Activated CD4-positive, alpha-beta T cell treated with anti-CD3 and anti-CD28 coated beads for 36 hours (primary cell): ENCODE results near the gene CIDEA. TPM values are rescaled to one million over a fixed set of nuclear protein-coding genes. Genes with fewer than 3 reads are reported as not detected.
A peak's percentile ranks its signal among the peaks of the same experiment; 100 is the strongest.
"Not testable (repeated sequence)": the region's sequence is repeated elsewhere in the genome, so short reads cannot be mapped to it uniquely, and the experiment has no call there.

ENCODE experiments used
- ATAC-seq: fragments of 200-7000 bp; cut with Tn5 transposase; one replicate; pipeline ENCODE4 v1.10.0; 2021; ENCODE audit warnings: mild to moderate bottlenecking, moderate library complexity
- CTCF ChIA-PET: fragments of 350-600 bp; sonication (Branson Sonifier 250); formaldehyde crosslinking; loops from one replicate; lab custom pipeline; 2021; ENCODE audit warnings: antibody characterized with exemption; lab: Charles Lee
- POLR2A ChIA-PET: fragments of 350-600 bp; sonication (Branson Sonifier 250); formaldehyde crosslinking; loops from one replicate; lab custom pipeline; 2021; ENCODE audit warnings: antibody characterized with exemption, inconsistent platforms; lab: Charles Lee
- DNase-seq: peaks from one replicate; pipeline ENCODE4 v3.0.0-alpha.2; 2020
- H3K27ac Mint-ChIP-seq: one replicate; pipeline ENCODE4 v1.8.0; 2021; ENCODE audit warnings: mixed read lengths
- H3K27me3 Mint-ChIP-seq: one replicate; pipeline ENCODE4 v1.8.0; 2021; ENCODE audit warnings: mixed read lengths
- H3K36me3 Mint-ChIP-seq: one replicate; pipeline ENCODE4 v1.8.0; 2021; ENCODE audit warnings: low read depth, mixed read lengths
- H3K4me1 Mint-ChIP-seq: one replicate; pipeline ENCODE4 v1.8.0; 2021; ENCODE audit warnings: mixed read lengths
- H3K4me3 Mint-ChIP-seq: one replicate; pipeline ENCODE4 v1.8.0; 2021; ENCODE audit warnings: mild to moderate bottlenecking, moderate library complexity, mixed read lengths
- H3K9me3 Mint-ChIP-seq: one replicate; pipeline ENCODE4 v1.8.0; 2021; ENCODE audit warnings: low read depth, mixed read lengths
- intact Hi-C, 2 experiments: fragments of 100-400 bp; cut with DNase I in 1 of 2; cut with micrococcal nuclease in 1 of 2; formaldehyde crosslinking; loops; one replicate each; pipeline versions ENCODE4 v1.14.2 to v1.15.1; 2022 to 2024; cut with DNase I, micrococcal nuclease
- total RNA-seq, 2 experiments: library from RNA; stranded (reverse); gene quantifications; one replicate each; pipeline ENCODE4 v1.2.3, GENCODE V29; 2021

Gene CIDEA
- total RNA-seq, 2 experiments from 2014 or later = not detected

DNA sequence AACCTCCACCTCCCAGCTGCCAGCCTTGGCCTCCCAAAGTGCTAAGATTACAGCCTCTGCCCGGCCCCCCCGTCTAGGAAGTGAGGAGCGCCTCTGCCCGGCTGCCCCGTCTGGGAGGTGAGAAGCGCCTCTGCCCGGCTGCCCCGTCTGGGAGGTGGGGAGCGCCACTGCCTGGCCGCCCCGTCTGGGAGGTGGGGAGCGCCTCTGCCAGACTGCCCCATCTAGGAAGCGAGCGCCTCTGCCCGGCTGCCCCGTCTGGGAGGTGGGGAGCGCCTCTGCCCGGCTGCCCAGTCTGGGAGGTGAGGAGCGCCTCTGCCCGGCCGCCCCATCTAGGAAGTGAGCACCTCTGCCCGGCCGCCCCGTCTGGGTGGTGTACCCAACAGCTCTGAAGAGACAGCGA, 10.9 kb upstream of the CIDEA start:
- H3K9me3 Mint-ChIP-seq, CTCF ChIA-PET, DNase-seq, POLR2A ChIA-PET, H3K36me3 Mint-ChIP-seq, H3K27ac Mint-ChIP-seq, H3K4me3 Mint-ChIP-seq, intact Hi-C loops, H3K4me1 Mint-ChIP-seq, ATAC-seq: not testable (repeated sequence)
- H3K27me3 Mint-ChIP-seq = peaks cover 30% of the 10 kb centered on the region

DNA sequence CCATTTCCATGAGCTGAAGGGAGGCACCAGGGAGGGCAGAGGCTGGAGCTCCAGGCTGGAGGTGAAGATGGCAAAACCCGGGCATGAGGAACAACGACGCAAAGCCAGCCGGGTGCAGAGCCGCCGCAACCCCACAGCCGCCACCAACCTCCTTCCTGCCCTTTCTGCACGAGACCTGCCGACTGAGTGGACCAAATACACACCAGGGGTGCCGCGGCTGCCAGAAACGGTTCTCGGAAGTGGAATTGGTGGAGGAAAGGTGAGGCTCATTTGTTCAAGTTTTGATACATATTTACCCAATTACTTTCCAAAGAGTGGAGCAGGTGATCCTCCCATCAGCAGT, 8.4 kb upstream of the CIDEA start:
- H3K4me1 Mint-ChIP-seq = no peaks in the 10 kb centered on the region
- CTCF ChIA-PET = interaction anchor here (1.3 kb wide), 2 partner anchors 9 to 26 kb away, joined by 4 read pairs; no protein-coding TSS in a partner anchor
- POLR2A ChIA-PET = no interaction called here
- no peak overlapping the region for H3K27ac Mint-ChIP-seq
- intact Hi-C loops = no loop called here
- H3K9me3 Mint-ChIP-seq = no peaks in the 10 kb centered on the region
- H3K4me3 Mint-ChIP-seq = no peak overlapping the region
- no peaks in the 10 kb centered on the region for H3K36me3 Mint-ChIP-seq
- peaks cover 28% of the 10 kb centered on the region for H3K27me3 Mint-ChIP-seq
- ATAC-seq (no peak), DNase-seq (no peak)

DNA sequence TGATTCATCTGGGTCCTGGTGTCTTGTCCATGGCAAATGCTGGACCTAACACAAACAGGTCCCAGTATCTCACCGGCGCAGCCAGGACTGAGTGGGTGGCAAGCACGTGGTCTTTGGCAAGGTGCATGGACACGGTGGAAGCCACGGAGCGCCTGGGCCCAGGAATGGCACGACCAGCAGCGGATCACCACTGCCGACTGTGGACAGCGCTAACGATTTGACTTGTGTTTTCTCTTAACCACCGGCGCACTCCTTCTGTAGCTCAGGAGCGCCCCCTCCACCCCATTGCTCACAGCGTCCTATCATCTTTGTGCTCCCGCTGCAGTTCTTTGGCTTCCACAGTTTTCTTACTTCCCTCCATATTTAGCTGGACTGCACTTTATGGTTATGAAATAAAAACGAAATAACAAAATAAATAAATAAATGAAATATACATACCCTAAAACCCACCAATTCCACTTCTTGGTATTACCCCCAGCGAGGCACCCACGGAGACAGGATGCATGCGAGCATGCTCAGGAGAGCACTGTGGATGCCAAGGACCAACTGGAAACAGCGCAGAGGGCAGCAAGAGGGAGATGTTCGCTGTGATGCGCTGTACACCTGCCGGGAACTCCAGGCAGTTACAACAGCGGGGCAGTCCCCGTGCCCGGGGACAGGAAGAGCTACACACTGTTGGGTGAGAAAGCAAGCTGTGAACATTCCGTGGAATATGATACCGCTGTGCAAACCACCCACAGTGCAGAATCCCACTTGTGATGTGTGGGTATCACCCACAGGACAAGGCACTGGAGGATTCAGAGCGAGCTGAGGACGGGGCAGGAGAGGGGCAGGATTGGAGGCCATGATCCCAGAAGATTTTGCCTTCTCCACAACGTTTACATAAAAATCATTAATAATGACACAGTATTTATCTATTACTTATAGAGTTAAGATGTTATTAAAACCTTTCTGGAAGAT, 7.0 kb upstream of the CIDEA start:
- Mint-ChIP-seq H3K9me3 (no peaks in the 10 kb centered on the region), H3K36me3 (no peaks in the 10 kb centered on the region), H3K27me3 (peaks cover 31% of the 10 kb centered on the region), H3K4me3 (no peak overlapping the region), H3K4me1 (no peaks in the 10 kb centered on the region), H3K27ac (no peak overlapping the region)
- intact Hi-C loops = no loop called here
- POLR2A ChIA-PET = no interaction called here
- ATAC-seq = no peak
- CTCF ChIA-PET = interaction anchor here (1.3 to 1.6 kb wide), 2 partner anchors 11 to 25 kb away, joined by 4 read pairs; no protein-coding TSS in a partner anchor
- DNase-seq = peak; percentile 34

DNA sequence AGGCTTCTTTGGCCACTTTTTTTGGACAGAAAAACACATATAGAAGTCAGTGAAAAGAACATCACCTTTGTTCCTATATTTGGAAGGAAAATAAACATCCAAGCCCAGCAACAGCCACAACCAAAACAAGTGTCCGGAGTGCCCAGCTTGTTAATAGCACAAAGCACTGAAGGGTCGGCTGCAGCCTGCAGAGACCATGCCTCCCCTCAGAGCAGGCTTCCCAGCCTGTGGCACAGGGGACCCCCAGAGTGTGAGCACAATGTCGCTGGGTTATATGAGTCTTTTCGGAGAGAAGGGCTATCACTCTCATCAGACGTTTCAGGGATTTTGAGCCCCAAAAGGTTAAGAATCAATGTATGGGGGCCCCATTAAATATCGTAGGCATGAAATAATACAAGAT, 6.2 kb upstream of the CIDEA start:
- no peak overlapping the region for H3K4me3 Mint-ChIP-seq
- CTCF ChIA-PET = interaction anchor here (1.6 kb wide), 1 partner anchor 24 kb away, joined by 4 read pairs; no protein-coding TSS in a partner anchor

DNA sequence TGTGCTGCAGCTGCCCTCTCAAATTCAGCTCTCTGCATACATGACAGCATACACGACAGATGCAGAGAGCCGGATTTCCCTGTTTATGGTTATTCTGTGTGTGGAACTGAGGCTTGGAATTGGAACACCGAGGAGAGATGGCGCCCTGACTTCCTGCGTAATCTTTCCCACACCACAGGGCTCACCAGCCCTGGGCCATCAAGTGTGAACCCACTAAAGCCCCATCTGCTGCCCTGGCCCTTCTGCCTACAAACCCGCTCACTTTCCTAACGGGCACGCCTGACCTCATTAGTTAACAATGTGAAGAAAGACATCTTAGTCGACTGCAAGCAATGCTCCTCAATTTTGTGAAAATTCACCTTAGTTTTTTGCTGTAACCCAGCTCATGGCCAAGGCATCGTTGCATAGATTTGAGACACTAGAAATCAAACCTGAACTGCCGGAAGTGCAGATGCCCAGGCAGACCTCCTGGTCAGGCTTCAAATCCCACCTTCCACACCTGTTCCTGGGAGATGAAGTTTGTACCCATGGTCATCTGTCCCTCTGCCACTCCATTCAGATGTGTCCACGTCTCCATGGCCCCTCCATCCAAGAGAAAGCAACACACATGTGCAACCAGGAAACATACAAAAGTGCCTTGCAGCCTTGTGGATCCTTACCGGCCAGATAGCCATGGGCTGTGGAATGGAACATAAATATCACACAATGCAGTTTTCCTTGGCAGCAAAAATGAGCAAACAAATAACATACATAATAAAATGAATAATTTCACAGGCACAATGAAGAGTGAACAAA, 5.0 kb upstream of the CIDEA start:
- H3K4me1 Mint-ChIP-seq = no peaks in the 10 kb centered on the region
- DNase-seq = no peak
- H3K27me3 Mint-ChIP-seq = peaks cover 38% of the 10 kb centered on the region
- ChIA-PET POLR2A (no interaction called here), CTCF (no interaction called here)
- no peak overlapping the region for H3K4me3 Mint-ChIP-seq
- H3K9me3 Mint-ChIP-seq = no peaks in the 10 kb centered on the region
- ATAC-seq = no peak
- intact Hi-C loops = no loop called here
- H3K27ac Mint-ChIP-seq = no peak overlapping the region
- H3K36me3 Mint-ChIP-seq = no peaks in the 10 kb centered on the region

More for the DNA sequence above, 6.2 kb upstream of the CIDEA start:
- H3K27me3 Mint-ChIP-seq = peaks cover 33% of the 10 kb centered on the region
- no peak for DNase-seq
- no peak overlapping the region for H3K27ac Mint-ChIP-seq
- no peaks in the 10 kb centered on the region for H3K4me1 Mint-ChIP-seq
- POLR2A ChIA-PET = no interaction called here
- H3K9me3 Mint-ChIP-seq = no peaks in the 10 kb centered on the region
- no peak for ATAC-seq
- no peaks in the 10 kb centered on the region for H3K36me3 Mint-ChIP-seq
- intact Hi-C loops = no loop called here

DNA sequence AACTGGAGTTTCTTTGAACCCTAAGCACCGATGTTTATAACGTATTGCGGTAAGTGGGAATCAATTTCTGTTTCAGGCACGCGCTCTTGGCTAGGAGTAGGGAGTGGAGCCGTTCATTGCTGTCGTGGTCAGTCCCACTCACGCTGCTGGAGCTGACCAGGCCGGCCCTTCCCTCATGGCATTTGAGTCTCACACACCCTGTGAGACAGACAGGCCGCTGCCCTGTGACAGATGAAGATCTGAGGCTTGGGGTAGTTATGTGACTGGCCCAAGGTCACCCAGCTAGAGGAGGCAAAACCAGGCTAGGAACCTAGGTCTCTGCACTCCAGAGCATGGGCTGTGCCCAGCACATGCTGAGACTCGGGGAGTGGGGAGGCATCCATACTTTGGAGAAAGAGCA, 2.9 kb upstream of the CIDEA start:
- H3K4me3 Mint-ChIP-seq = no peak overlapping the region
- CTCF ChIA-PET = interaction anchor here (0.9 kb wide), 1 partner anchor 39 kb away, joined by 3 read pairs; no protein-coding TSS in a partner anchor
- no peak for DNase-seq
- H3K27me3 Mint-ChIP-seq = peaks cover 57% of the 10 kb centered on the region
- ATAC-seq = no peak
- no peaks in the 10 kb centered on the region for H3K9me3 Mint-ChIP-seq
- no peak overlapping the region for H3K27ac Mint-ChIP-seq
- intact Hi-C loops = no loop called here
- POLR2A ChIA-PET = no interaction called here
- H3K36me3 Mint-ChIP-seq = no peaks in the 10 kb centered on the region
- no peaks in the 10 kb centered on the region for H3K4me1 Mint-ChIP-seq

DNA sequence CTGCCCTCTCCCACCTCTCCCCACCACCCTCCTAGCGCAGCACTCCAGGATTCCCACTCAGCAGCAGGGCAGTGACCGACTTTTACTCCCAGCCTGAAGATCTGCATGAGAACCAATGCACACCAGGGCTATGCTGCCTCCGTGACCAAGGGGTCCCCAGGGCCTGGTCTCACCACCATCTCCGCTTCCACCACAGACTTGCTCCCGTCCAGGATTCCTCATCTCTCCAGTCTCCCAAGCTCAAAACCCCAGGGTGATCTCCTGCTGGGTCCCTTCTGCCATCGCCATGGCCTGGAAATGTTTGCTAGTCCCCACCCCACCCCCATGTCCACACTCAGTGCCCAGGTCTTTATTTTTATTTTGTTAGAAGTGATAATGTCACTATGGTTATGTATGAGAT, 2.1 kb upstream of the CIDEA start:
- intact Hi-C loops = no loop called here
- peaks cover 58% of the 10 kb centered on the region for H3K27me3 Mint-ChIP-seq
- ATAC-seq (no peak), DNase-seq (no peak)
- no peaks in the 10 kb centered on the region for H3K36me3 Mint-ChIP-seq
- POLR2A ChIA-PET = no interaction called here
- H3K4me1 Mint-ChIP-seq = no peaks in the 10 kb centered on the region
- no peak overlapping the region for H3K27ac Mint-ChIP-seq
- H3K4me3 Mint-ChIP-seq = no peak overlapping the region
- no peaks in the 10 kb centered on the region for H3K9me3 Mint-ChIP-seq
- CTCF ChIA-PET = no interaction called here

DNA sequence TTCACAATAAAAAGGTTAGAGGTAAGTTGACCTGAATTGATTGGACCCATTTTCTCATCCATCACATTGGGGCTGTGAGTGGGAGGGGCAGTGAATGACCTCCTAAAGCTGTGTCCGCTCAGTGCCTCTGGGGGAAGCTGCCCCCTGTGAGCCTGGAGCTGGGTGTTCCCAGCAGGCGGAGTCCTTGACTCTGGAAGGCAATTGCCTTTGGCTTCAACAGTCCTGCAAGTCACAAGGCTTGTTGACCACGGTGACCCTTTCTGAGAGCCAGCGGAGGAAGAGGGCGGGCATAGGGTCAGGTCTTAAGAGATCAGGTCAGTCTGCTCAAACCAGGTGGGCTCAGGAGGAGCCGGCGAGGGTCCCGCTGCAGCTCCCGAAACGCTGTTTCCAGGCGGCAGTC, 1.1 kb upstream of the CIDEA start:
- Mint-ChIP-seq H3K27ac (no peak overlapping the region), H3K36me3 (no peaks in the 10 kb centered on the region), H3K27me3 (peaks cover 59% of the 10 kb centered on the region), H3K4me1 (no peaks in the 10 kb centered on the region), H3K9me3 (no peaks in the 10 kb centered on the region), H3K4me3 (no peak overlapping the region)
- no peak for DNase-seq
- no peak for ATAC-seq
- CTCF ChIA-PET = no interaction called here
- POLR2A ChIA-PET = no interaction called here
- intact Hi-C loops = no loop called here

DNA sequence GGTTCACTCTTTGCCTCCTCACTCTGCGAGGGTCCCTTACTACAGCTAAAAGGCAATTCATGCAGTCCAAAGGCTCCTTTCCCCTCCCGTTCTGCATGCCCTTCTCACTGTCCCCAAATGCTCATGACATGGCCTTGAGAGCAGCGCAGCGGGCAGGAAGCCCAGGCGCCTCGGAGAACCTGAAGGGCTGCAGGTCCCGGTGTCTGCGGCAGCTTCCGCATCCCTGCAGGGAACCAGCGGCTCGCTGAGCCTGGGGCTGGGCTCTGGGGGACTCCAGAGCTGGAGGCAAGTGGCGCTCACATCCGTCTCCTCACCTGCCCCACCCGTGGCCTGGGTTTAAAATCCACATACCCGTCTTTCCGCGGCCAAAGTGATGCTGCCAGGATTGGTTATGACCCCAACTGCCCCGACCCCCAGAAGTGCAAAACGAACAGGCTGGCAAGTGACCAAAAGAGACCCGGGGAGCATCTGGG, 462 bp upstream of the CIDEA start:
- no peak overlapping the region for H3K27ac Mint-ChIP-seq
- H3K4me3 Mint-ChIP-seq = no peak overlapping the region
- intact Hi-C loops = no loop called here
- H3K27me3 Mint-ChIP-seq = peaks cover 57% of the 10 kb centered on the region
- ChIA-PET CTCF (interaction anchor here (0.7 kb wide), 1 partner anchor 18 kb away, joined by 3 read pairs; no protein-coding TSS in a partner anchor), POLR2A (no interaction called here)
- DNase-seq = no peak
- H3K4me1 Mint-ChIP-seq = no peaks in the 10 kb centered on the region
- no peak for ATAC-seq
- no peaks in the 10 kb centered on the region for H3K9me3 Mint-ChIP-seq
- H3K36me3 Mint-ChIP-seq = no peaks in the 10 kb centered on the region

DNA sequence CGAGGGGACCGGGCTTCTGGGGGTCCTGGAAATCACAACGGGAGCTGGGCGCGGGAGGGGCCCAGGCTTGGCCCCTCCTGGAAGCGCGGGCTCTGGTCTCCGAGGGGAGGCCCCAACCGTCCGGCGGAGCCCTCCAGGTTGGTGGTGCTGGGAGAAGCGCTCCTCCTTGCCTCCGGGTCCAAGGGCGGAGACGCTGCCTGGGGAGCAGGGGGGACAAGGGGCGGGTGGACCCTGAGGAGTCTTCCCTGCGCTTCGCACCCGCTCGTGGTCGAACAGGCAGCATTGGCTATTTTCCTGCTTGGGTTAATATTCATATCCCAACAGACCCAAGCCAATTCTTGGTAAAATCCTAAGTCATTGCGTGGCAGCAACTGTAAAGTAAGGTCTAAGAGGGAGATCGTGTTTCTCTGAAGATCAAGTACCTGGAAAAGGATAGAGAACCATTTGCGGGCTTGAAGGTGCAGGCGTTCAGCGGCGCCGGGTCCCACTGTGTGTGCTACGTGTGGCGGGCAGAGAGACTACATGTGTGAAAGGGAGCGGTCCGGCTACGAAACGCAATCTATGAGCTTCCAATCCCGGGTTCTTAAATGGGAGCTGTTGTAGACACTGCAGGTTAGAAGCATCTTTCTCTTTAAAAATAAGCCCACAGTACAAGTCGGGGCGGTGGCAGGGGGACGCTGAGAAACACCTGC, 805 bp downstream of the CIDEA start:
- intact Hi-C loops = no loop called here
- ATAC-seq (no peak), DNase-seq (no peak)
- POLR2A ChIA-PET = no interaction called here
- Mint-ChIP-seq H3K27ac (no peak overlapping the region), H3K4me3 (no peak overlapping the region), H3K9me3 (no peaks in the 10 kb centered on the region), H3K4me1 (no peaks in the 10 kb centered on the region), H3K27me3 (peaks cover 49% of the 10 kb centered on the region), H3K36me3 (no peaks in the 10 kb centered on the region)
- CTCF ChIA-PET = interaction anchor here (0.9 kb wide), 1 partner anchor 17 kb away, joined by 3 read pairs; no protein-coding TSS in a partner anchor

DNA sequence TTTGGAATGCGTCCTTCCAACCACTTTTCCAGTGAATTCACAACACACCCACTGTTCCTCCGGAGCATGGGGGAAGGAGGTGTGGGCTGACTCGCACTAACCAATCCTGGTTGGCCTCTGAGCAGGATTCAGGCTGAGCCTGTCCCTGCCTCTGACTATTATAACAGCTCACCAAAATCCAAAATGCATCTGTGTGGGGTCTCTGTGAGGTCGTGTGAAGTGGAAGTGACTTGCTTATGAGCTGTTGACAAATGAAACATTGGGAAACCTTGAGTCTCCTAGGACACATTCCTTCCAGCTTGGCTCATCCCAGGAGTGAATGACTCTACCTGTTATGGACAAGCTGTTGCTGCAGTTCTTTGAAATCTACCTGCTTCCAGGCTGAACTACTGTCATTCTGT, 1.5 kb downstream of the CIDEA start:
- intact Hi-C loops = no loop called here
- H3K9me3 Mint-ChIP-seq = no peaks in the 10 kb centered on the region
- POLR2A ChIA-PET = no interaction called here
- no peak overlapping the region for H3K27ac Mint-ChIP-seq
- no peak for ATAC-seq
- no peak for DNase-seq
- H3K4me1 Mint-ChIP-seq = no peaks in the 10 kb centered on the region
- CTCF ChIA-PET = interaction anchor here (0.9 to 1.4 kb wide), 2 partner anchors 16 kb away, joined by 3 to 5 read pairs; no protein-coding TSS in a partner anchor
- no peak overlapping the region for H3K4me3 Mint-ChIP-seq
- no peaks in the 10 kb centered on the region for H3K36me3 Mint-ChIP-seq
- H3K27me3 Mint-ChIP-seq = peaks cover 49% of the 10 kb centered on the region
